Measurements from ENCODE around the gene NCOA1. TPM values are rescaled to one million over a fixed set of nuclear protein-coding genes. Genes with fewer than 3 reads are reported as not detected.

NCOA1 gene
- polyA plus RNA-seq, 1 donor, result 110 TPM

DNA sequence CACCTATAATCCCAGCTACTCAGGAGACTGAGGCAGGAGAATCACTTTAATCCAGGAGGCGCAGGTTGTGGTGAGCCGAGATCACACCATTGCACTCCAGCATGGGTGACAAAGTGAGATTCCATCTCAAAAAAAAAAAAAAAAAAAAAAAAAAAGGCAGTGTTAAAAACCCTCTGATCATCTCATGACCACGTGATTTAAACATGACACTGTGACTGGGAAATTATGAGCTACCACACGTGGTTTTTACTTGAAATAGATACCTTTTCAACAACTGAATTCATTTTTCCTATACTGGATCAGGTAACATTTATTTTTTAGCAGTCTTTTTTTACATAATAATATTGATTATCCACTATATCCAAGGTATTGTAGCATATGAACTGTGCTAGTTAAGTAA, 199.5 kb downstream of the NCOA1 start:
- DNase-seq (ENCODE audit: low read depth), result no peak

DNA sequence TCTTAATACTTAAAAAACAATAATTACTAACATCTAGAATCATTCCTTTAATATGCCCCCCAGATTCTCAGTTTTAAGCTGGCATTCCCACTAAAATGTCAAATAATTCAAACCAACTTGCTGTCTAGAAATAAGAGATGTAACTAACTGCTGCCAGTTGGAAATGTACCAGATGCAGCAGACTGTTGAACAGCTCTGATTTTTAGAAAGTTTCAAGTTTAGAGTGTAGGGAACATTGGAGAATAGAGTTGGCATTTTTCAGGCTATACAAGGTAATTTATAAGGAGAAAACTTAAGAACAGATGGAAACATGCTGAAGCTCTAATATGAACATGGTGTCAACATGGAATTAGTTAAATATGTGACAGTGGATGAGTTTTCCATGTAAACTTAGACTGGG, 200.8 kb downstream of the NCOA1 start:
- DNase-seq (ENCODE audit: low read depth), result peak; percentile 24

DNA sequence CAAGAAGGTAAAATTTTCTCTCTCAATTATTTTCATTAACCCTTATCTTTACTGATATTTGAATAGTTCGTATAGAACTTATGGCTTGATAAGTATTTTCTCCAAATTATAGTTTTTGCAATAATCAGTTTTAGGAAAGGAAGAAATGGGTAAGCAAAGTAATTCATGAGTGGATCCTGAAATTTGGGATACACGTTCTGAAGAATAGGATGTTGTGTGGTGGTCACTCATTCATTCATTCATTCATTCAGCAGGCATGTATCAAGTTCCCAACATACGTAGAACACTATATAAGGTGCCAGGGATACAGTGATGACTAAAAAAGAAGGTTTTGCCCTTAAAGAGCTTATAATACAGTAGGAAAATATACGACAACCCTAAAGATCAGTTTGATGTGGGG, 206.7 kb downstream of the NCOA1 start:
- DNase-seq (ENCODE audit: low read depth), result no peak

DNA sequence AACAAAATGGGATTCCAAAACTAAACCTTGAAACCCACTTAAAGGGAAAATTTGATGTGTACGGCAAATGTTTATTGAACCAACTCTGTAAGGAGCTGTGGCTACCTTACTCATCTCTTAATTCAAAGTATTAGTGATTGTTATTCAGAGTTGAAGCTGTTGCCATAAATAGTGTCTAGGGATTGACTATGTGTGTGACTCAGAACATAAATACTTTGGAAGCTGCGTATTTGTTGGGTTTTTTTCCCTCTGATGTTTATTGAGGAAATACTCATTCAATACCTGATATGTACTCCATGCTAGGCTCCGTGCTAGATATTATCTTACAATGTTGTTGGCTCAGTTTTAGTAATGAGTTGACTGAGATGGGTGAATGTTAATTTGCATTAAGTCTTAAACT, 211.7 kb downstream of the NCOA1 start:
- DNase-seq (ENCODE audit: low read depth), result no peak

DNA sequence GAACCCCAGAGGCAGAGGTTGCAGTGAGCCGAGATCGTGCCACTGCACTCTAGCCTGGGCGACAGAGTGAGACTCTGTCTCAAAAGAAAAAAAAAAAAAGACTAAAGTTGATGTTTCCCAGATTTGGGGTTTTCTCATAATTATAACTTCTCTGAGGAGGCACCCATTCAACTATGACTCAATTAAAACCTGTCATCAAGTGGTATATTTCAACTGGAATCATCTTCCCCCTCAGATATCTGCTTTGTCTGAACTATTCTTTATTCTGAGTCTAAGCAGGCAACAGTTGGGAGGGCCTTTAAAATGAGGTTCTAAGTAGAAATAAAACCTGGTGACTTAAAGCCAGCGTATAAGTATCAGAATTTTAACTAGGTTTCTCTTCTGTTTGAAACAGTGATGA, 213.6 kb downstream of the NCOA1 start:
- DNase-seq (ENCODE audit: low read depth), result no peak

DNA sequence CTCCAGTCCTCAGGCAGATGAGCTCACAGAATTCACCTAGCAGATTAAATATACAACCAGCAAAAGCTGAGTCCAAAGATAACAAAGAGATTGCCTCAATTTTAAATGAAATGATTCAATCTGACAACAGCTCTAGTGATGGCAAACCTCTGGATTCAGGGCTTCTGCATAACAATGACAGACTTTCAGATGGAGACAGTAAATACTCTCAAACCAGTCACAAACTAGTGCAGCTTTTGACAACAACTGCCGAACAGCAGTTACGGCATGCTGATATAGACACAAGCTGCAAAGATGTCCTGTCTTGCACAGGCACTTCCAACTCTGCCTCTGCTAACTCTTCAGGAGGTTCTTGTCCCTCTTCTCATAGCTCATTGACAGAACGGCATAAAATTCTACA, 216.1 kb downstream of the NCOA1 start:
- DNase-seq (ENCODE audit: low read depth), result no peak

DNA sequence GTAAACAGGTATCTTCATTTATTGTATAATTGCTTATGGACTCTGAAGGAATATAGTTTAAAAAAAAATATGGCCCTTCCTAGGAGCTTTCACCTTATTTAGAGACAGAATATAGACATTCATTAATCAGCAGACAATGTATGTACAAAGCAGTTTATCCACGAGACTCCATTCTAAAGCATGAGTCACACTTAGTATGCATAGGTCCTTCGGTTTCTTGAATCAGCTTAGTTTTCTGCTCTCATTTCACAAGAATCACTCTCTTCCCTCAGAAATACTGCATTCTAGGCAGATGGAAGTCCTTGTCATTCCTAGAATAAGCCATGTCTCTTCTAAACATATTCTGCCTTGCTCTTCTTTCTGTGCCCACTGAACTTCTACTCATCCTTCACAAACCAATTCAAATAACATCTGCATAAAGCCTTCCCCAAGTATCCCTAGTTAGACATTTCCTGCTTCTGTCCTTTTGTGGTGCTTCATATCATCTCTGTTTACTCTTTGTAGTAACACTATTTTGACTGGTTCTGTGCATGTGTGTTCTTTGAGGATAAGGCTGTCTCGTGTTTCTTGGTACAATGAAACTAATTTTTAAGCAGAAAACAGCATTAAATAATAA, 217.6 kb downstream of the NCOA1 start:
- no peak for DNase-seq (ENCODE audit: low read depth)

DNA sequence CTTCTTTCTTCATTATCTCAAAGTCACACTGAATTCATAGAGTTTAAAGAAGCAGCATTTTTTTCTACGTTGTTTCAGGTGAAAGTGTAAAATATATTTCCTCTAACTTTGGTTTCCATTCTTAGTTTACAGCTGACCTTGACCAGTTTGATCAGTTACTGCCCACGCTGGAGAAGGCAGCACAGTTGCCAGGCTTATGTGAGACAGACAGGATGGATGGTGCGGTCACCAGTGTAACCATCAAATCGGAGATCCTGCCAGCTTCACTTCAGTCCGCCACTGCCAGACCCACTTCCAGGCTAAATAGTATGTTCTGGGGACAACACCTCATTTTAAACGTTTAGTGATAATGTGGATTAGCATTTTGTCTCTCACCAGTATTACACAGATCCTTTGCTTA, 219.8 kb downstream of the NCOA1 start:
- DNase-seq (ENCODE audit: low read depth), result no peak

DNA sequence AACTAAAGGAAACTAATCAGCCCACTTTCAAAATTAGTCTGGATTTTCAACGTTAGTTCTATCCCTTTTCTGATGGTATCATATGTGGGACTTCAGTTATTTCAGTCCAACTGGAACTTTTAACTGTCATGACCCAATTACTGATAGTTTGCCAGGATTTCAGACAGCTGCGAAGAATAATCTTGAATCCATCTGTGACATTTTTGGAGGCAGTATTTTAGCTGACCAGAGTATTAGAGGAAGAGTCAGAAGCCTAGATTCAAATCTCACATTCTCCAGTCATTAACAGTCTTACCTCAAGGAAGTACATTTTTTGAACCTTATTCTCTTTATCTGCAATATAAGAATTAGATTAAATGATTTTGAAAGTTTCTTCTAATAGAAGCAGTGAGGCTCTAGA, 220.8 kb downstream of the NCOA1 start:
- DNase-seq (ENCODE audit: low read depth), result peak; percentile 58

DNA sequence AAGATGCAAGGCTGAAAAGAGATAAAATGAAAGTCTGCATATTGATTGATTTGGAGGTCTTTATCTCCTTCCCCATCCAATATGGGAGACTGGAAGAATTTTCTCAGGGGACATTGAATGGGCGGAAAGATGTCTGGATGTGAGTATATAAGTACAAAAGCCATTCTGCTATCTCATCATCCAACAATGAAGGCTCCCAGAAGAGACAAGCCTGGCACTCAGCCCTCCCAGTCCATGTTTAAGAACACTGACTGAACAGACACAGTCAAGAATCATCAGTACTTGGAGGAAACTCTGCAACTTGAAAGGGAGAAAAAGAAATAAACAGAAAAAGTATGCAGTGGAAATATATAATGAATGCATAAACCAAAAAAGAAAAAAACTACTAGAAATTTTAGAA, 221.2 kb downstream of the NCOA1 start:
- peak; percentile 36 for DNase-seq (ENCODE audit: low read depth)

DNA sequence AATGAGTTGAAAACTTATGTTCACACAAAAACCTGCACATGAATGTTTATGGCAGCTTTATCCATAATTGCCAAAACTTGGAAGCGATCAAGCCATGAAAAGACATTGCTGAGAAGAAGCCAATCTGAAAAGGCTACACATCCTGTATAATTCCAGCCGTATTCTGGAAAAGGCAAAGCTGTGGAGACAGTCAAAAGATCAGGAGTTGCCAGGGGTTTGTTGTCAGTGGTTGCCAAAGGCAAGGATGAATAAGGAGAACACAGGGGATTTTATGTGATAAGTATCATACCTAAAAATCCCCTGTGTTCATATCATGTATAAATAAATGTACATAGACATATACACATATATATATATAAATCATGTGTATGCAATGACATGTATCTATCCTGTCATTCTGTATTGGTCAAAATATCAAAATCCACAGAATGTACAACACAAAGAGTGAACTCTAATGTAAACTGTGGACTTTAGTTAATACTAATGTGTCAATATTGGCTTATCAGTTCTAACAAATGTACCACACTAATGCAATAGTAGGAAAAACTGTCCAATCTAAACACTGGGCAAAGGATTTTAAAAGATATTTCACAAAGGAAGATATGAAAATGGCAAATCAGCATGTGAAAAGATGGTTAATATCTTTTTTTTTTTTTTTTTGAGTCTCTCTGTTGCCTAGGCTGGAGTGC, 226.4 kb downstream of the NCOA1 start:
- no peak for DNase-seq (ENCODE audit: low read depth)

DNA sequence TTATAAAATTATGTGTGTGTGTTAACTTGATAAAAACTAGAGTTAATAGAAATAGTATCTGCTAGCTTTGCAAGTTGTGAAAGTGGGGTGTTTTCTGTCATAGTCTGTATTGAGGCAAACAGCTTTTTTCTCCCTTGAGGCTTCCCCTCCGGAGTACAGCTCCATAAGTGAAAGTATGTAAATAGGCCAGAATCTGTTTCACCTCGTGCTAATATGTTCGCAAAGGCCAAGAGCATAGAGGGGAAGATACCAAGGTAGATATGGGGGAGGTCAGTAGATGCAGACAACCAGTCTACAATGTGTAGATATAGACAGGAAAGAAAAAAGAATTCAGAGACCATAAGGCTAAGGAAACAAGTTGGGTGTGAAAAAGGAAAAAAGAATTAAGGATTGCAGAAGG, 229.3 kb downstream of the NCOA1 start:
- no peak for DNase-seq (ENCODE audit: low read depth)

DNA sequence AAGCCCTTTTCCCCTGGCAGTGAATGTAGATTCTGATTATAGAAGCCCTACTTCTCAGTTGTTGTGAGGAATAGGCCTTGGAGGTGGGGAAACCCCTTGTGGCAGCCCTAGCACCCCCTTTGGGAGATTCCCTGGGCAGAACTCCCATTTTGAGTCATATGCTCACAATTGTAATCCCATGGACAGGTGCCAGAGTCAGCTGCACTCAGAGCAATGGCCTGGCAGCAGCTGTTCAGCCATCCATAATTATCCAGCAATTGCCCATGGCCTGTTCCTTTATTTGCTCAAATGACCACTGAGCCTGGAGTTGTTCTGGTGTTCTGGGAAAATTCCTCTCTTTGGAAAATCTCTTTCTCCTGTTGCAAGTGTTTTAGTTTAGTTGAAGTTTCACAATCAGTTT, 230.4 kb downstream of the NCOA1 start:
- DNase-seq (ENCODE audit: low read depth), result peak; percentile 62

DNA sequence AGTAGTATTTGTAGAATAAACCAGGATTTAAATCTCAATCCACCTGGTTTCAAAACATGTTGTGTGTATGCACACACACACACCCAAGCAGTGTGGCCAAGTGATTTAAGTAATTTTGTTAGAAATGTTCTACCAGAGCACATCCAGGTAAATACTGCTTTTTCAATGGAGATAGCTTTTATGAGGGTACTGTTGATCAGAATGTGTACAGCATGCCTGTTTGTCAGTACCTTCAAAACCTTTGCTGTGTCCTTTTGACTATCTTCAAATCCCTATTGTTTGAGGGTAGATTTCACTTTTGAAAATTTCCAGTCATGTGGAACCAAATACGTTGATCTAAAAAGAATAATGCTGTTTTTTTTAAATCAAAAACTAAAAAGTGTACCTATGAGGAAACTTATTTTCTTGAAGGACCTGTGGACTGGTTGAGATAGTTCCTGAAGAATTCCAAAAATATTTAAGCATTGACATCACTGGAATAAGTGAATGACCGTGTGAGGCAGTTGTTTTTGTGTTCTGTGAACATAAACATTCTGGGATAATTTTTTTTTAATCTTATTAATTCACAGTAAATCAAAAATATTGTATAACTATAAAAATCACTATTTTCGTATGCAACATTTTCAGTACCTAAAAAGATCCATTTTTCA, 231.2 kb downstream of the NCOA1 start:
- no peak for DNase-seq (ENCODE audit: low read depth)

DNA sequence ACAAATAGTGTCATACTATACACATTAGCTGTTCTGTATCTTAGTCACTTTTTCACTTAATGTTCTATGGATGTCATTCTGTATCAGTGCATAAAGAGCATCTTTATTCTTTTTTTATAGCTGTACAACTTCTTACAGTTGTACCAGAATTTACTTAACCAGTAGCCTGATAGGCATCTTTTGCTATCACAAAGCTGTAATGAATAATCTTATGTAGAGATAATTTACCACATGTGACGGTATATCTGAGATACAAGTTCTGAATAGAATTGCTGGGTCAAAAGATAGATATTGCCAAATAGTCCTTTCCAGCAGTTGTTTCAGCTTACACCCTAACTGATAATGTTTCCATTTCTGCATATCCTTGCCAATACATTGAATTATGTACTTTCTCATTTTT, 232.1 kb downstream of the NCOA1 start:
- no peak for DNase-seq (ENCODE audit: low read depth)

DNA sequence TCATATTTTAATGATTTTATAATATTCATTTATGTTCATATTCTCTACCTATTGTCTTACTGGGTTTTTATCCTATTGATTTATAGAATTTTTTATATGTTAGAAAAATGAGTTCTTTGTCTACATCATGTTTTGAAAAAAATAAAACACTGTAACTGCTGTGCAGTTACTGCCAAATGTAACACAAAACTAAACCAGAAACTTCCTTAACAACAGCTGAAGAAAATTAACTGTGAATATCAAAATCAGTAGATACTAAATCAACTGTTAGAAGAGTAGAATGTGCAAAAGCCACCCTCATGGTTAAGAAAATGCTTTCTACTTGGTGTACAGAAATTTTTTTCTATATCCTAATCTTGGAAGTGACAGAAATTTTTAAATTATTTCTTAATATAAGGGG, 232.6 kb downstream of the NCOA1 start:
- no peak for DNase-seq (ENCODE audit: low read depth)

DNA sequence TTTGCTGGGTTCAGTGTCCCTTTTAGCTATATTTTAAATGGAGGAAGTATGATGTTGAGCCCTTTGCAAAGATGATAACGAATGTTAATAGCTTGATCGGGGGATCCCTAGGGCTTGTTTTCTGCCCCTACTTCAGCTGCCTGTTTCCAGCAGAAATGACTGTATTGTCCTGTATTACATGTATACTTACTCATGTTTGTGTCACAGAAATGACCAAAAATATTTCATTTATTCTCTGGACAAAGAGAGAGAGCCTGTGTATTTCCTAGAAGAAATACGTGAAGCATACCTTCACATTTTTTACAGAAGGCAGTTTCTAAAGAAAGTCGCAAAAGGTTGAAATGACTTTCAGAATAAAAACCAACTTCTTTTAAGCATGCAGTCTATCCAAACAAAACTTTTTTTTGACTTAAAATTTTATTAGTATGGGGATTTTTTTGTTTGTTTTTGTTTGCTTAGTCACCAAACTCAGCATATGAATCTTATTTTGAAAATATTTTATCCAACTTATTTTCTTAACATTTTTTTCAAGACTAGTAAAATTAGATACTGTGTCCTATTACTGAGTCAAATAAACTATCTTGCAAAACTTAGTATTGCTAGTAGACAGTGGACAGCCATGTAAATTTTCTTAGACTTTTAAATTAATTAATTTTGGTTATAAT, 233.2 kb downstream of the NCOA1 start:
- DNase-seq (ENCODE audit: low read depth), result no peak

DNA sequence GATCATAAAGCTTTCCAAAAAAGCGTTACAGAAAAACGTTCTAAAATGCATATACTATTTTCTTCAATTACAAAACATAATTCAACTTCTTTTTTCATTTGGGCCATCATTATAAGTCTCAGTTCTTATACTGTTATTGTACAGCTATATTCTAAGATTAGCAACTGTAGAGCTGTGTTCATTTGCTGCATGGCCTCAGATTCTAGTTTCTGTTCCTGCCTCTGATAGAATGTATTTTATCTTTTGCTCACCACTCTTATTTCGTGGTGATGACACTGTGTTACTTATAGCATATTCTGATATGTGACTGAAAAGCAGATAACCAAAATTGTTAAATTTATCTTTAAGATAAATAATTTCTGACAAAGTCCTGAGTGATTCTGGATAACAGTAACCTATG, 234.9 kb downstream of the NCOA1 start:
- no peak for DNase-seq (ENCODE audit: low read depth)

DNA sequence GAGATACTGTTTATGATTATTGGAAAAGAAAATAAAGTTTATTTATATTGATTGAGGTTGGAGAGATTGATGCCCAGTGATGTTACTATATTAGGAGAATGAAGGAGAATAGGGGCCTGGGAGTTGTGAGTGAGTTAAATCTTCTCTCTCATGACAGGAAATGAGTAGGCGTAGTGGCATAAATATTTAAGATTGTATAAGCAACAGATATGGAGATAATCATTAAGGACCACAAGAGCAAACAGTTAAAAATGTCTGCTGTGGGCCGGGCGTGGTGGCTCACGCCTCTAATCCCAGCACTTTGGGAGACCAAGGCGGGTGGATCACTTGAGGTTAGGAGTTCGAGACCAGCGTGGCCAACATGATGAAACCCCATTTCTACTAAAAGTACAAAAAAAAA, 239.4 kb downstream of the NCOA1 start:
- no peak for DNase-seq (ENCODE audit: low read depth)

DNA sequence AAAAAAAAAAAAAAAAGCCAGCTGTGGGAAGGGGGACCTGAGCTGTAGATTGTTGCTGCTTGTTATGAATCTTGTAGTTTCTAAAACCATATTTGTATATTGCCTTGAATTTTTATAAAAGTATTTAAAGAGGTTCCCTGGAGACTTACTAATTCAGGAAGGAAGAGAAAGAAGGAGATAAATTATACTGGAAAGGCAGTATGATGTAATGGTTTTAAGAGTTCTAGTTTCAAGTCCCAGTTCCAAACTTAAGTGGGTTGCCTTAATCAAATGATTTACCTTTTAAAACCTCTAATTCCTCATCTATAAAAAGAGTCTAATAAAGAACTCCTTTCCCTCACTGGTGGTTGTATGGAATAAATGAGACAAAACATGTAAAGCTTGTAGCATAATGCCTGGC, 240.0 kb downstream of the NCOA1 start:
- DNase-seq (ENCODE audit: low read depth), result no peak

DNA sequence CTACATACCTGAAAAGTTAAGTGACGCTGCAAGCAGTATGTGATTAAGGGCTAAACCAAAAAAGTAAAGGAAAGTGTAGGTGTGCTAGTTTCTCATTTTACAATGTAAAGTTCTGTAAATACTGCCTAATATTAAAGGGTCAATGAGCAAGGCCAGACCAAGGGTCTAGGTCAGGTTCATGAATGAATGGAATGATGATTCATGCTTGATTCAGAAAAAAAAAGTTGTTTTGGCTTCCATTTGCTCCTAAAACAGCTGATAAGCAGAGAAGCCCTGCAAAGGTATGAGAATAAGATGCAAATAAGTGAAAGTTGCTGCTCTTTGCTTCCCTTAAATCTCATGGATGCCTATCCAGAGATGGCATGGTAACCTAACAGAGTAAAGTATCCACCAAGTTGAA, 240.9 kb downstream of the NCOA1 start:
- no peak for DNase-seq (ENCODE audit: low read depth)

DNA sequence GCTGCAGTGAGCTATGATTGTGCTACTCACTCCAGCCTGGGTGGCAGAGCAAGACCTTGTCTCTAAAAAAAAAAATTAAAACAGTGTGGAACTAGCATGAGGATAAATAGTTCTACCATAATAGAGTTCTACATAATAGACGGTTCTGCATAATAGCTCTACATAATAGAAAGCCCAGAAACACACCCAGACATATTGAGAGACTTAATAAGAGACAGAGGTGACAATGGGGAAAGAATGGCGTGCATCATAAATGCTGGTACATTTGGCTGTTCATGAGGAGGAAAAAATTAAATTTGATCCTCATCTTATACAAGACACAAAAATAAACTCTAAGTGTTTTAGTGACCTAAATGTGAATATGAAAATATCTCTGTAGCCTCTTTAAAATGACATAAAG, 243.7 kb downstream of the NCOA1 start:
- no peak for DNase-seq (ENCODE audit: low read depth)

Measured in forelimb muscle (tissue), 1 donor.